Urothelium cell line (cell line): ENCODE data around the gene DDR2.
"Not testable (repeated sequence)": the region's sequence is repeated elsewhere in the genome, so short reads cannot be mapped to it uniquely, and the experiment has no call there.

Source experiments
- DNase-seq: peaks from one replicate; pipeline ENCODE4 v3.0.0; 2011; ENCODE audit warnings: low spot score, mixed read lengths
- FAIRE-seq: peaks from 2 replicates; lab custom pipeline; 2011; peaks lifted over from hg19 to GRCh38; lab: Jason Lieb, UNC

Gene DDR2

GRCh38 chr1:162753998-162754585, 121.8 kb downstream of the DDR2 start:
- DNase-seq (no peak), FAIRE-seq (no peak)

GRCh38 chr1:162755306-162755705, 123.0 kb downstream of the DDR2 start:
- FAIRE-seq (no peak), DNase-seq (no peak)

- FAIRE-seq: no peak
Measured at GRCh38 chr1:162756523-162756922, 124.3 kb downstream of the DDR2 start.

GRCh38 chr1:162757476-162757875, 125.2 kb downstream of the DDR2 start:
- DNase-seq: no peak
- no peak for FAIRE-seq

More at GRCh38 chr1:162756523-162756922, 124.3 kb downstream of the DDR2 start:
- no peak for DNase-seq

GRCh38 chr1:162765788-162766187, 133.5 kb downstream of the DDR2 start:
- DNase-seq (no peak), FAIRE-seq (no peak)

GRCh38 chr1:162772571-162773154, 140.4 kb downstream of the DDR2 start:
- FAIRE-seq: no peak

GRCh38 chr1:162774007-162774406, 141.7 kb downstream of the DDR2 start:
- FAIRE-seq (no peak), DNase-seq (no peak)

More at GRCh38 chr1:162772571-162773154, 140.4 kb downstream of the DDR2 start:
- DNase-seq: no peak

GRCh38 chr1:162779043-162779442, 146.8 kb downstream of the DDR2 start:
- DNase-seq: no peak
- FAIRE-seq: no peak

- no peak for DNase-seq
- no peak for FAIRE-seq
Measured at GRCh38 chr1:162782671-162783070, 150.4 kb downstream of the DDR2 start.

GRCh38 chr1:162784926-162785325, 152.7 kb downstream of the DDR2 start:
- not testable (repeated sequence) for FAIRE-seq, DNase-seq

- not testable (repeated sequence) for DNase-seq, FAIRE-seq
Measured at GRCh38 chr1:162788783-162789182, 156.5 kb downstream of the DDR2 start.

- FAIRE-seq: peak; percentile 81
- peak; percentile 62 for DNase-seq
Measured at GRCh38 chr1:162790303-162790984, 158.2 kb downstream of the DDR2 start, which contains the start of gene HSD17B7. Gene HSD17B7, plus strand, starts transcription at chr1:162790702. Its CDS starts 99 bp downstream, at chr1:162790801.

GRCh38 chr1:162790985-162791357, 158.7 kb downstream of the DDR2 start:
- not testable (repeated sequence) for FAIRE-seq, DNase-seq

- not testable (repeated sequence) for FAIRE-seq, DNase-seq
Measured at GRCh38 chr1:162794284-162794683, 162.0 kb downstream of the DDR2 start.

- not testable (repeated sequence) for FAIRE-seq, DNase-seq
Measured at GRCh38 chr1:162796617-162797279, 164.5 kb downstream of the DDR2 start.

- FAIRE-seq: not testable (repeated sequence)
Measured at GRCh38 chr1:162799995-162800830, 167.9 kb downstream of the DDR2 start.

GRCh38 chr1:162807503-162807902, 175.2 kb downstream of the DDR2 start:
- FAIRE-seq, DNase-seq: not testable (repeated sequence)

More at GRCh38 chr1:162799995-162800830, 167.9 kb downstream of the DDR2 start:
- DNase-seq: peak; percentile 25

GRCh38 chr1:162812357-162812756, 180.1 kb downstream of the DDR2 start:
- not testable (repeated sequence) for DNase-seq

GRCh38 chr1:162818136-162818535, 185.9 kb downstream of the DDR2 start:
- not testable (repeated sequence) for DNase-seq, FAIRE-seq

More at GRCh38 chr1:162812357-162812756, 180.1 kb downstream of the DDR2 start:
- FAIRE-seq: not testable (repeated sequence)

GRCh38 chr1:162818666-162819065, 186.4 kb downstream of the DDR2 start:
- not testable (repeated sequence) for FAIRE-seq, DNase-seq
